K562 (cell line): ENCODE data around the gene NRTN. TPM values are rescaled to one million over a fixed set of nuclear protein-coding genes. Genes with fewer than 3 reads are reported as not detected.
A peak's percentile ranks its signal among the peaks of the same experiment; 100 is the strongest.

ENCODE experiments used
- ARID1B ChIP-seq: fragments of 450-650 bp; IDR thresholded peaks from 2 replicates; pipeline ENCODE4 v1.6.1; 2016; ENCODE audit warnings: antibody characterized with exemption, mild to moderate bottlenecking, inconsistent platforms
- CHCHD3 ChIP-seq: fragments of 250-450 bp; sonication (Bioruptor Pico); IDR thresholded peaks from 2 replicates; pipeline ENCODE4 v2.1.2; 2022; ENCODE audit warnings: mild to moderate bottlenecking
- CHD1 ChIP-seq: fragments of 200-600 bp; sonication (generic); IDR thresholded peaks from one replicate; pipeline ENCODE4 v1.6.1; 2012; ENCODE audit warnings: mild to moderate bottlenecking, moderate library complexity, low read length, inconsistent platforms
- HDAC3 ChIP-seq: fragments of 450-650 bp; IDR thresholded peaks from 2 replicates; pipeline ENCODE4 v1.6.1; 2018; ENCODE audit warnings: borderline replicate concordance, mild to moderate bottlenecking, moderate library complexity; ENCODE audit not compliant: partially characterized antibody
- JUND ChIP-seq, 2 experiments: IDR thresholded peaks; 2 replicates in 1 of 2; 3 replicates in 1 of 2; pipeline ENCODE4 v1.6.1; 2011; ENCODE audit warnings: borderline replicate concordance in 2 of 2, low read depth in 2 of 2, low read length in 2 of 2, improper control_type of control experiment in 1 of 2, missing biosample characterization in 1 of 2, missing genetic modification characterization in 1 of 2, missing genetic modification reagents in 1 of 2
- NCOR1 ChIP-seq: fragments of 450-650 bp; IDR thresholded peaks from 2 replicates; pipeline ENCODE4 v1.6.1; 2016; ENCODE audit warnings: mild to moderate bottlenecking, moderate library complexity
- NFATC3 ChIP-seq: fragments of 450-650 bp; IDR thresholded peaks from 2 replicates; pipeline ENCODE4 v1.6.1; 2017; ENCODE audit warnings: mild to moderate bottlenecking
- POLR2A ChIP-seq: fragments of 450-650 bp; conservative IDR thresholded peaks from 2 replicates; pipeline ENCODE4 v1.6.1; 2016
- RFX7 ChIP-seq: fragments of 250-450 bp; sonication (Bioruptor Pico); IDR thresholded peaks from 2 replicates; pipeline ENCODE4 v1.5.1; 2021; ENCODE audit warnings: mild to moderate bottlenecking
- SRSF3 ChIP-seq: fragments of 200-400 bp; formaldehyde crosslinking; IDR thresholded peaks from 2 replicates; pipeline ENCODE4 v1.6.1; 2016; ENCODE audit warnings: mild to moderate bottlenecking, low read length, moderate library complexity; ENCODE audit not compliant: insufficient read depth
- TAF15 ChIP-seq: fragments of 200-400 bp; formaldehyde crosslinking; IDR thresholded peaks from 2 replicates; pipeline ENCODE4 v1.6.1; 2017; ENCODE audit warnings: mild to moderate bottlenecking, low read depth, low read length, moderate library complexity
- U2AF1 ChIP-seq: fragments of 200-400 bp; formaldehyde crosslinking; optimal IDR thresholded peaks from 2 replicates; pipeline ENCODE3; 2017; ENCODE audit warnings: mild to moderate bottlenecking, low read depth, low read length, moderate library complexity
- XRCC3 ChIP-seq: fragments of 450-650 bp; IDR thresholded peaks from 2 replicates; pipeline ENCODE4 v1.6.1; 2017; ENCODE audit warnings: mild to moderate bottlenecking, moderate library complexity
- ZBTB33 ChIP-seq: sonication (generic); formaldehyde crosslinking; IDR thresholded peaks from 2 replicates; pipeline ENCODE4 v1.8.1; 2023; ENCODE audit warnings: mild to moderate bottlenecking, missing genetic modification reagents
- ZNF407 ChIP-seq: fragments of 450-650 bp; IDR thresholded peaks from 2 replicates; pipeline ENCODE4 v1.6.1; 2016; ENCODE audit warnings: low read depth
- ZNF584 ChIP-seq: fragments of 200-800 bp; sonication (Bioruptor generic); IDR thresholded peaks from 2 replicates; pipeline ENCODE4 v1.6.1; 2016; ENCODE audit warnings: low read depth, mild to moderate bottlenecking, missing genetic modification characterization, missing compliant biosample characterization
- ZNF668 ChIP-seq: fragments of 250-450 bp; sonication (Bioruptor Pico); IDR thresholded peaks from 2 replicates; pipeline ENCODE4 v1.8.0; 2022; ENCODE audit warnings: mild to moderate bottlenecking, inconsistent platforms
- ZNF696 ChIP-seq: fragments of 250-450 bp; sonication (Bioruptor Pico); conservative IDR thresholded peaks from 2 replicates; pipeline ENCODE4 v1.4.0; 2020; ENCODE audit warnings: mild to moderate bottlenecking, moderate library complexity
- polyA plus RNA-seq, 8 experiments: library from polyadenylated mRNA; depleted of rRNA in 4 of 8; stranded (reverse) in 5 of 8; unstranded in 3 of 8; fragments of >200 nt; fragmentation: Nextera tagmentation in 2 of 8; fragmentation: Illumina TruSeq in 1 of 8; extraction: Ambion mirVana in 2 of 8; extraction: Trizol in 1 of 8; gene quantifications; 2 replicates each; pipeline versions ENCODE4 v1.2.1 to v1.2.3, GENCODE V29; 2011 to 2014; ENCODE audit warnings: inconsistent platforms in 1 of 8, missing spikeins in 1 of 8
- total RNA-seq, 7 experiments: library from RNA; depleted of rRNA in 6 of 7; stranded (reverse); fragments of >200 nt in 6 of 7; fragmentation: Illumina TruSeq in 2 of 7; extraction: Trizol in 2 of 7; gene quantifications; 2 replicates each; pipeline versions ENCODE4 v1.2.1 to v1.2.3, GENCODE V29; 2011 to 2021; ENCODE audit warnings: low replicate concordance in 1 of 7

The NRTN gene
- total and polyA plus RNA-seq, 9 of the 15 experiments (the other 6 are each of a cell fraction or from before 2014, with no cell fraction given) = 0.62 to 8.1 (median 1.6) TPM; not detected in 2

- TF ChIP-seq ZBTB33 (CRISPR knock-in tag) (peak; percentile 83), CHD1 (no peak), ZNF696 (no peak), RFX7 (CRISPR knock-in tag) (no peak), ZNF407 (no peak), ZNF584 (CRISPR knock-in tag) (peak; percentile 94), NFATC3 (no peak), HDAC3 (no peak), SRSF3 (no peak), XRCC3 (no peak), ZNF668 (CRISPR knock-in tag) (no peak), JUND (IDR thresholded peaks at IDR 0.05; ENCODE audit: borderline replicate concordance, low read depth, low read length) (peak; percentile 54; the same call in 1 of the 2 replicates), JUND (tag; IDR thresholded peaks at IDR 0.05; ENCODE audit: borderline replicate concordance, low read depth, low read length) (no peak; the same call in 2 of the 3 replicates), CHCHD3 (no peak), NCOR1 (peak; percentile 98), ARID1B (peak; percentile 100), U2AF1 (no peak), POLR2A (no peak), TAF15 (no peak)
These were observed 5.3 kb upstream of the NRTN start (continued) for GRCh38 chr19:5799247-5800241.
